GM12873 (cell line): ENCODE results near the gene RARRES1.
A peak's percentile ranks its signal among the peaks of the same experiment; 100 is the strongest.

Experiments used
- TF ChIP-seq, protein P1 (sequence below): IDR thresholded peaks from 2 replicates; pipeline ENCODE4 v1.5.1; 2012; ENCODE audit warnings: low read depth, mild to moderate bottlenecking, moderate library complexity, low read length, control low read depth; ENCODE audit not compliant: insufficient read depth; ENCODE audit errors: missing control alignments

RARRES1 gene

DNA sequence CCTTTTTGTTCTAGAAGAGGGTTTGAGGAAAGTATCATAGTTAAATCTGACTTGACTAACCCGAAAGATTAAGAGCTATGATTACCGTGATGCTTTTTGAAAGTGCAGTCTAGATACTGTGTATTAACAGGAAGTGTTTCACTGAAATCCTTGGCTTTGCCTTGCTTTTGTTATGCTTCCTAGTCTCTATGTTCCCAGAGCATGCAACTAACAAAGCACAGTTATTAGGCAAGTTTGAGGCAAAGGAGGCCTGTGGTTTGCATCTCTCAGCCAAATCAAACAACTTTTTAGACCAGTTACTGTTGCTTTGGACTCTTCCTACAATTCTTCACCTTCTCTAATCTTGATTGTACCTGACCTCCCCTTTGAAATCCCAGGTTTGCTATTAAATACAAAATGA, 63.8 kb downstream of the RARRES1 start:
- TF ChIP-seq, protein P1, sequence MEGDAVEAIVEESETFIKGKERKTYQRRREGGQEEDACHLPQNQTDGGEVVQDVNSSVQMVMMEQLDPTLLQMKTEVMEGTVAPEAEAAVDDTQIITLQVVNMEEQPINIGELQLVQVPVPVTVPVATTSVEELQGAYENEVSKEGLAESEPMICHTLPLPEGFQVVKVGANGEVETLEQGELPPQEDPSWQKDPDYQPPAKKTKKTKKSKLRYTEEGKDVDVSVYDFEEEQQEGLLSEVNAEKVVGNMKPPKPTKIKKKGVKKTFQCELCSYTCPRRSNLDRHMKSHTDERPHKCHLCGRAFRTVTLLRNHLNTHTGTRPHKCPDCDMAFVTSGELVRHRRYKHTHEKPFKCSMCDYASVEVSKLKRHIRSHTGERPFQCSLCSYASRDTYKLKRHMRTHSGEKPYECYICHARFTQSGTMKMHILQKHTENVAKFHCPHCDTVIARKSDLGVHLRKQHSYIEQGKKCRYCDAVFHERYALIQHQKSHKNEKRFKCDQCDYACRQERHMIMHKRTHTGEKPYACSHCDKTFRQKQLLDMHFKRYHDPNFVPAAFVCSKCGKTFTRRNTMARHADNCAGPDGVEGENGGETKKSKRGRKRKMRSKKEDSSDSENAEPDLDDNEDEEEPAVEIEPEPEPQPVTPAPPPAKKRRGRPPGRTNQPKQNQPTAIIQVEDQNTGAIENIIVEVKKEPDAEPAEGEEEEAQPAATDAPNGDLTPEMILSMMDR, result no peak

GRCh38 chr3:158666416-158666815, 65.8 kb downstream of the RARRES1 start:
- TF ChIP-seq, protein P1, result no peak

- TF ChIP-seq, protein P1, result no peak
These were observed 68.4 kb downstream of the RARRES1 start for GRCh38 chr3:158663832-158664231.

GRCh38 chr3:158663246-158663645, 69.0 kb downstream of the RARRES1 start:
- TF ChIP-seq, protein P1, result no peak

DNA sequence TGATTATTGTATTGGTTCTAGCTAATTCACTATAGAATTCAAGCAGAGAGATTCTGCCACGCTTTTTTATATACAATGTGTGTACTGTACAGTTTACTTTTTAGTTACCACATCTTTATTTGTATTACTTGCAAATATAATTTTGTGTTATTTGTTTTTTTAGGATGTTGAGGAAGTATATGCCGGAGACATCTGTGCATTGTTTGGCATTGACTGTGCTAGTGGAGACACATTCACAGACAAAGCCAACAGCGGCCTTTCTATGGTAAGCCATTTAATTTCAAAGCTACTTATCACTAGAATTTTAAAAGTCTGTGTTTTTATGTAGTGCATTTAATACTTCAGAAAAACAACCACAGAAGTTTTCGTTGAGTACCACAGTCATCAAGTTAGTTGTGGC, 71.5 kb downstream of the RARRES1 start:
- TF ChIP-seq, protein P1, result no peak

DNA sequence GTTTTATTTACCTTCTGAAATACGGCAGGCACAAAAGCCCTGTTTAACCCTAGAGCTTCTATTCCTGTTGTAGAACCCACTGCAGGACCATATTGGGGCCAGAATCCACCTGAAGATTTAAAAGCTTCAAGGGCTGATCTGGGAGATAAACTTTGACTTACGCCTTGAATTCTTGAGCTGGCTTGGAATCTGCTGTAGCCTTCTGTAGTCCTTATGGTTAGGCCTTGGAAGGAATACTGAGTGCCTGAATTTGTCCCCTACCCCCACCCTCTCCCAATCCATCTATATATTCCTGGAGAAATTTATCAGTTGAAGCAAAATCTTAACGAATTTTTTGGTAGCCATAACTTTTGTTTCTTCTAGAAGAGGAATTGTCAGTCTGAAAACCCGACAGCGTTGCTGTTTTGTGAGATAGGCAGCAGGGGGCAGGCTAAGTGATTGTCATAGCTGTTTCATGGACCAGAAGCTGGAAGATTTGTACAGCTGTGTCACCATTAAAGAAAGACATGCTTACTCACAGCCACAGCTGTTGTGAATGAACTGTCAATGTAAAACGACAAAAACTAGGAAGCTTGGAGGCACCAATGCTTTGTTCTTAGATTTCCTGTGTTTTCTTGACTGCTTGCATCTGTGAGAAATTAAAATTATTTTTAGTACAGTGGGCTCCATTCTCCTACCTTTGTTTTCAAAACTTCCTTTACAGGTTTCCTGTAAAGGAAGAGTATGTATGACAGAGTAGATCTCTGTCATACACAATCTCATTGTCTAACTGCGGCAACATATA, 72.6 kb downstream of the RARRES1 start:
- TF ChIP-seq, protein P1, result peak; percentile 73

- TF ChIP-seq, protein P1, result no peak
These were observed 73.4 kb downstream of the RARRES1 start for GRCh38 chr3:158658889-158659288.

DNA sequence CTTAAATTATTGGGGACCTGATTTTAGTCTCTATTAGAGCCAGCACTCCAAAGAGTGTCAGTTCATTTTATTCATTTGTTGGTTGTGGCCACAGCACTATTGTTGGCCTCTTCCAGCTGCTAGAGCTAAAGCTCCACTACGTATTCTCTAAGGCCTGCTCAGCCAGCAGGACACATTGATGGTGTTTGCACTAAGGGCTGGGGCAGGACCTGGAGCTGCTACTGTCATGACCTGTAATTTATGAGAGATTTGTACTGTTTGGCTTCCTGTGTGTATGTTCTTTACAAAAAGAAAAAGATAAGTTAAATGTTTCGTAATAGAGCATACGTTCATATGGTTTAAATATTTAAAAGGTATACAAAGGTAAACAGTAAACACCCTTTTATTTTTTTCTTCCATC, 79.8 kb downstream of the RARRES1 start:
- TF ChIP-seq, protein P1, result no peak
